CD4-positive, alpha-beta memory T cell (primary cell): Measurements from ENCODE around the gene ZNF658. TPM values are rescaled to one million over a fixed set of nuclear protein-coding genes. Genes with fewer than 3 reads are reported as not detected.
"Not testable (repeated sequence)": the region's sequence is repeated elsewhere in the genome, so short reads cannot be mapped to it uniquely, and the experiment has no call there.

Experiments
- CTCF ChIA-PET: fragments of 350-600 bp; sonication (Branson Sonifier 250); formaldehyde crosslinking; loops from one replicate; lab custom pipeline; 2021; ENCODE audit warnings: inconsistent platforms; ENCODE audit not compliant: partially characterized antibody; lab: Charles Lee
- POLR2A ChIA-PET: fragments of 350-600 bp; sonication (Branson Sonifier 250); formaldehyde crosslinking; loops from one replicate; lab custom pipeline; 2021; ENCODE audit not compliant: partially characterized antibody; lab: Charles Lee
- DNase-seq, 5 donors: peaks; one replicate each; pipeline versions ENCODE4 v3.0.0 to v3.0.0-alpha.2; 2020 to 2022; ENCODE audit warnings: mixed read lengths in 1 of 5
- H3K27ac ChIP-seq: one replicate; pipeline ENCODE4 v1.7.0; 2013; ENCODE audit warnings: low read depth, low read length
- H3K27me3 ChIP-seq: 2 replicates; pipeline ENCODE4 v1.7.0; 2013; ENCODE audit warnings: mild to moderate bottlenecking, low read length, moderate library complexity; ENCODE audit not compliant: insufficient read depth
- H3K36me3 ChIP-seq: 2 replicates; pipeline ENCODE4 v1.7.0; 2013; ENCODE audit warnings: mild to moderate bottlenecking, low read length, moderate library complexity; ENCODE audit not compliant: insufficient read depth
- H3K4me1 ChIP-seq: 2 replicates; pipeline ENCODE4 v1.7.0; 2013; ENCODE audit warnings: mild to moderate bottlenecking, low read length, moderate library complexity; ENCODE audit not compliant: insufficient read depth
- H3K4me3 ChIP-seq, 2 donors: one replicate each; pipeline ENCODE4 v1.7.0; 2013; ENCODE audit warnings: low read length in 2 of 2, mild to moderate bottlenecking in 1 of 2
- H3K9me3 ChIP-seq, 2 donors: one replicate each; pipeline ENCODE4 v1.7.0; 2013; ENCODE audit warnings: low read length in 2 of 2, control low read depth in 1 of 2; ENCODE audit not compliant: control insufficient read depth in 1 of 2
- H3K27ac Mint-ChIP-seq, 7 donors: one replicate each; pipeline ENCODE4 v1.8.0; 2020 to 2021; ENCODE audit warnings: mixed read lengths in 7 of 7, mild to moderate bottlenecking in 6 of 7, inconsistent platforms in 3 of 7, moderate library complexity in 3 of 7
- H3K27me3 Mint-ChIP-seq, 2 donors: one replicate each; pipeline ENCODE4 v1.8.0; 2020 to 2021; ENCODE audit warnings: mixed read lengths in 2 of 2
- H3K36me3 Mint-ChIP-seq, 2 donors: one replicate each; pipeline ENCODE4 v1.8.0; 2020 to 2021; ENCODE audit warnings: mixed read lengths in 2 of 2, inconsistent platforms in 1 of 2, mild to moderate bottlenecking in 1 of 2
- H3K4me1 Mint-ChIP-seq, 4 donors: one replicate each; pipeline ENCODE4 v1.8.0; 2020 to 2021; ENCODE audit warnings: mixed read lengths in 4 of 4, mild to moderate bottlenecking in 1 of 4
- H3K4me3 Mint-ChIP-seq, 8 donors: one replicate each; pipeline ENCODE4 v1.8.0; 2020 to 2021; ENCODE audit warnings: mixed read lengths in 8 of 8, mild to moderate bottlenecking in 7 of 8, moderate library complexity in 6 of 8, inconsistent platforms in 3 of 8
- H3K9me3 Mint-ChIP-seq, 8 donors: one replicate each; pipeline ENCODE4 v1.8.0; 2020 to 2021; ENCODE audit warnings: mixed read lengths in 8 of 8, mild to moderate bottlenecking in 5 of 8, inconsistent platforms in 3 of 8, moderate library complexity in 1 of 8
- intact Hi-C: fragments of 100-400 bp; cut with micrococcal nuclease; formaldehyde crosslinking; loops from one replicate; pipeline ENCODE4 v1.15.1; 2023
- polyA plus RNA-seq, 2 donors: library from polyadenylated mRNA; unstranded; fragments of 300-500 nt; fragmentation: Illumina TruSeq; gene quantifications; one replicate each; pipeline ENCODE4 v1.2.3, GENCODE V29; 2021
- total RNA-seq, 2 experiments: library from RNA; stranded (reverse); gene quantifications; one replicate each; pipeline ENCODE4 v1.2.3, GENCODE V29; 2021

Gene ZNF658
- total and polyA plus RNA-seq, 4 experiments from 2014 or later: 1.3 to 11.1 (median 6.6) TPM

DNA sequence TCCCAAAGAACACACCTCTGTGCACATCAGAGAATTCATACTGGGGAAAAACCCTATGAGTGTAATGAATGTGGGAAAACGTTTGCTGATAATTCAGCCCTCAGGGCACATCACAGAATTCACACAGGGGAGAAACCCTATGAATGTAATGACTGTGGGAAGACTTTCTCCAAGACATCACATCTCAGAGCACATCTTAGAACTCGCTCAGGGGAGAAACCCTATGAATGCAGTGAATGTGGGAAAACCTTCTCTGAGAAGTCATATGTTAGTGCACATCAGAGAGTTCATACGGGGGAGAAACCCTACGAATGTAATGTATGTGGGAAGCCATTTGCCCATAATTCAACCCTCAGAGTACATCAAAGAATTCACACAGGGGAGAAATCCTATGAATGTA is 19.5 kb downstream of the ZNF658 start:
- intact Hi-C loops, H3K36me3 ChIP-seq, H3K27ac Mint-ChIP-seq, H3K4me3 ChIP-seq, H3K4me1 Mint-ChIP-seq, H3K4me3 Mint-ChIP-seq, H3K27me3 Mint-ChIP-seq, DNase-seq, H3K27ac ChIP-seq, POLR2A ChIA-PET, CTCF ChIA-PET, H3K4me1 ChIP-seq, H3K27me3 ChIP-seq, H3K9me3 ChIP-seq, H3K36me3 Mint-ChIP-seq: not testable (repeated sequence)
- H3K9me3 Mint-ChIP-seq: peaks cover 0 to 11% (median 3%) of the 10 kb centered on the region in 8 donors

DNA sequence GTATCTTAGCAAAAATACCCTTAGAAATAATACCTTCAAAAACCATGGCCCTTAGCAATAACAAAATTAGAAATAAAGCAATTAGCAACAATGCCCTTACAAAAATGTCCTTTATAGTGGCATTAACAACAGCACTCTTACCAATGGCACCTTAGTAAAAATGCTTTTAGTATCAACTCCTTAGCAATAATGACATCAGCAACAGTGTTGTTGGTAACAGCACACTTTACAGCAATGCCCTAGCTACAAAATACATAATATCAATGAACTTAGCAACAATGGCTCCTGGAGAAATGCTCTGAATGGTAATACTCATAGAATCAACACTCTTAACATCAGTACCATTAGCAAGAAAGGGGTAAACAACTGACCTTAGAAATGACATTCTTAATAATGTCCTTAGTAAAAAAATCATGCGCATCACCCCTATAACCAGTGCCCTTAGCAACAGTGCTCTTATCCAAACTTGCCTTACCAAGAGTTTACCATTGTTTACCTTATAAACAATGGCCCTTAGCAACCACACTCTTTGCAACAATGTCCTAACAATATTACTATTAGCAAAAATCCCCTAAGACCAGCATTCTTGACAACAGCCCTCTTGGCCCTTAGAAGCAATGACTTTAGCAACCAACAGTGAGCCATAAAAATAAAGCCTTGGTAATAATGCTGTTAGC is 35.8 kb downstream of the ZNF658 start:
- H3K27me3 ChIP-seq, H3K27ac ChIP-seq, H3K4me3 ChIP-seq, H3K4me3 Mint-ChIP-seq, H3K4me1 ChIP-seq, H3K9me3 ChIP-seq, H3K27me3 Mint-ChIP-seq, H3K27ac Mint-ChIP-seq, DNase-seq, CTCF ChIA-PET, H3K36me3 ChIP-seq, intact Hi-C loops, H3K9me3 Mint-ChIP-seq, H3K4me1 Mint-ChIP-seq, POLR2A ChIA-PET, H3K36me3 Mint-ChIP-seq: not testable (repeated sequence)

GRCh38 chr9:66937662-66938061 is 37.1 kb downstream of the ZNF658 start:
- H3K9me3 ChIP-seq, H3K4me3 ChIP-seq, CTCF ChIA-PET, DNase-seq, H3K27me3 Mint-ChIP-seq, H3K9me3 Mint-ChIP-seq, H3K27ac ChIP-seq, H3K4me1 Mint-ChIP-seq, intact Hi-C loops, H3K27ac Mint-ChIP-seq, H3K36me3 Mint-ChIP-seq, H3K27me3 ChIP-seq, H3K4me1 ChIP-seq, H3K36me3 ChIP-seq, H3K4me3 Mint-ChIP-seq, POLR2A ChIA-PET: not testable (repeated sequence)

DNA sequence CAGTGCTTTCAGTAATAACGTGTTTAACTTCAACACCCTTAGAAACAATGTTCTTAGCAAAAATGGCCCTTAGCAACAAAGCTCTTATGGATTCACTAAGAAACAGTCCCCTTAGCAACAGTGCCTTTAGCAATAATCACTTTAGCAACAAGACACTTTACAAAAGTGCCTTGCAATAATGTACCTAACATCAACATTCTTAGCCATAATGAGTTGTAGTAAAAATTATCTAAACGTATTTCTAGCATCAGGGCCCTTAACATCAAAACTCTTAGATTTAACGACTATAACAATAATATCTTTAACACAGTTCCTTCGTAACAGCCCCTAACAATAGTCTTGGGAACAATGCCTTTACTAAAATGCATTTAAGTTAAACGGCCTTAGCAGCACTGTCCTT is 37.8 kb downstream of the ZNF658 start:
- H3K27me3 Mint-ChIP-seq, H3K4me3 ChIP-seq, intact Hi-C loops: not testable (repeated sequence)

GRCh38 chr9:66939878-66940830 is 39.6 kb downstream of the ZNF658 start:
- H3K27me3 Mint-ChIP-seq, H3K27me3 ChIP-seq: not testable (repeated sequence)

More for the DNA sequence above, 37.8 kb downstream of the ZNF658 start:
- H3K9me3 ChIP-seq, H3K4me1 ChIP-seq, CTCF ChIA-PET, H3K4me1 Mint-ChIP-seq, H3K36me3 Mint-ChIP-seq, H3K36me3 ChIP-seq, H3K27me3 ChIP-seq, POLR2A ChIA-PET, H3K9me3 Mint-ChIP-seq, H3K27ac ChIP-seq, H3K27ac Mint-ChIP-seq, DNase-seq, H3K4me3 Mint-ChIP-seq: not testable (repeated sequence)

GRCh38 chr9:66942400-66943155 is 42.1 kb downstream of the ZNF658 start:
- CTCF ChIA-PET, H3K27ac ChIP-seq, H3K36me3 Mint-ChIP-seq, POLR2A ChIA-PET, intact Hi-C loops, H3K4me3 Mint-ChIP-seq, H3K4me1 Mint-ChIP-seq, H3K9me3 Mint-ChIP-seq, H3K27me3 ChIP-seq, H3K9me3 ChIP-seq, DNase-seq, H3K4me1 ChIP-seq, H3K27ac Mint-ChIP-seq, H3K36me3 ChIP-seq, H3K27me3 Mint-ChIP-seq, H3K4me3 ChIP-seq: not testable (repeated sequence)

More at GRCh38 chr9:66939878-66940830, 39.6 kb downstream of the ZNF658 start:
- H3K36me3 ChIP-seq, H3K4me1 Mint-ChIP-seq, H3K36me3 Mint-ChIP-seq, H3K9me3 Mint-ChIP-seq, CTCF ChIA-PET, H3K4me3 ChIP-seq, H3K4me1 ChIP-seq, intact Hi-C loops, H3K9me3 ChIP-seq, POLR2A ChIA-PET, H3K4me3 Mint-ChIP-seq, H3K27ac ChIP-seq, H3K27ac Mint-ChIP-seq, DNase-seq: not testable (repeated sequence)

- H3K4me1 Mint-ChIP-seq, H3K36me3 Mint-ChIP-seq, DNase-seq, H3K4me3 Mint-ChIP-seq, POLR2A ChIA-PET, H3K9me3 Mint-ChIP-seq, H3K4me3 ChIP-seq, H3K27ac ChIP-seq, intact Hi-C loops, H3K27ac Mint-ChIP-seq, H3K27me3 Mint-ChIP-seq, H3K4me1 ChIP-seq, H3K36me3 ChIP-seq, H3K27me3 ChIP-seq, H3K9me3 ChIP-seq, CTCF ChIA-PET: not testable (repeated sequence)
Measured at GRCh38 chr9:66952576-66952975, 52.1 kb downstream of the ZNF658 start.
